Ovary (tissue), 3 donors: ENCODE results near the gene NTNG2.

Experiments used
- CTCF ChIP-seq, 3 donors: fragments of 450-650 bp in 2 of 3; fragments of 200-600 bp in 1 of 3; IDR thresholded peaks; one replicate each; pipeline versions ENCODE4 v1.5.1 to v1.8.0; 2016 to 2022; ENCODE audit warnings: antibody characterized with exemption in 3 of 3, mild to moderate bottlenecking in 1 of 3
- POLR2A ChIP-seq: fragments of 450-650 bp; IDR thresholded peaks from one replicate; pipeline ENCODE4 v1.6.1; 2017; ENCODE audit warnings: antibody characterized with exemption, mild to moderate bottlenecking, moderate library complexity
- donor health status: DM: no; HTN: no; CAD: no.

GRCh38 chr9:132124800-132125199, 37.1 kb upstream of the NTNG2 start:
- no peak for TF ChIP-seq CTCF (IDR thresholded peaks at IDR 0.05)
- no peak for TF ChIP-seq POLR2A
